Measurements from ENCODE around the gene PCDH9.

PCDH9 gene

DNA sequence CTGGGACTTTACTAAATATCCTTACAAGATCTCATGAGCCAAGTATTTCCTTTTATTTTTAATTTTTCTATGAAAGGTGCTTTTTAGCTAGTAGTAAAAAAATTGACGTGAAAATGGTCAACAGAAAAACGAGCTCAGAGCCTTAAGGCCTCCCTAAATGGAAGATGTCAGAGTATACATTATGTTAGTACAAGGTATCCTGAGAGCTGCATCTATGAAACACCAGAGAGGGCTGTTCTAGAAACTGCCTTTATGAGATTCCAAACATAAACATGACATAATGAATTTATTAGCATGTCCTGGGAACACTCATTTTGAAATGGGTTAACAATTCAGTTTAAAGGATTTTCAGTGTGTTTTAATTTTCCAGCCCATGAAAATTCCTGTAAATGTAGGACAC lies 146.6 kb downstream of the PCDH9 start:
- no peak for DNase-seq
- Mint-ChIP-seq H3K9me3 (no peaks in the 10 kb centered on the region), H3K27me3 (no peaks in the 10 kb centered on the region), H3K4me3 (no peak overlapping the region), H3K27ac (no peak overlapping the region), H3K4me1 (peaks cover 2% of the 10 kb centered on the region), H3K36me3 (ENCODE audit: low read depth) (no peaks in the 10 kb centered on the region)
- no peak for ATAC-seq

DNA sequence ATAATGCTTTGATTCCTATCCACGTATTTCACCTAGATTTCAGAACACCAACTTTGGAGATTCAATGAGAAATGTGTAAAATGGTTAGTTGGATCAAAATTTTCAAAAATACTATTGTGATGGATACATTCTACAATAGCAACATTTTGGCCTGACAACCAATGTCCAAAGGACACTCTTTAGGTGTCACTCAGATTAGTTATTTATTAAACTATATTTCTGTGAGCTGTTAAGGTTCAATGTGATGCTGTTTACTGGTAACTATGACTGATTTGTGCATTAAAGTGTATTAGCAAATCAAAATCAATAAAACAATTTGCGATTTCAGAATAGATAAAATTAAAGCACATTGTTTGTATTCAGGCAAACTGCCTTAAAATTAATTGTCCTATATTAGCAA lies 149.8 kb downstream of the PCDH9 start:
- DNase-seq, result no peak
- Mint-ChIP-seq H3K9me3 (no peaks in the 10 kb centered on the region), H3K36me3 (ENCODE audit: low read depth) (no peaks in the 10 kb centered on the region), H3K27me3 (no peaks in the 10 kb centered on the region), H3K4me1 (peaks cover 2% of the 10 kb centered on the region), H3K27ac (no peak overlapping the region), H3K4me3 (no peak overlapping the region)
- ATAC-seq, result no peak

DNA sequence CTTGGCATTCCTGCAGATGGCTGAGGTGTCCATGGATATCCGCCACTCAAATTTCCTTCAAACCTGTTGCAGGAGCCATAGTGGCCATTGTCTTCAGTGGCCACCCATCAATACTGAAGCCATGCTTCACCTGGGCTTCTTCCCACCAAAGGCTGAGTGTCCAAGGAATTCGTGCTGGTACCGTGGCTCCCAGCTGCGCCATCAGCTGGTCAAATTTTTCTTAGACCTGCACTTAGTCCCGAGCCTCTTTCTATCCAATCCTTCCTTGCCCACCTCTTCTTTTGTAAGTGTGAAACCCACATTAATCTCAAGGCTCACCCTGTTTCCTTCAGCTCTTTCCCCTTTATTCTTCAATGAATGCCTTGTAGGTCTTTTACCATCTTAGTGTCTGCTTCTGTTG lies 152.1 kb downstream of the PCDH9 start:
- no peak for ATAC-seq
- H3K4me3 Mint-ChIP-seq, result no peak overlapping the region
- H3K4me1 Mint-ChIP-seq, result peaks cover 2% of the 10 kb centered on the region
- no peaks in the 10 kb centered on the region for H3K27me3 Mint-ChIP-seq
- no peak for DNase-seq
- no peaks in the 10 kb centered on the region for H3K9me3 Mint-ChIP-seq
- H3K27ac Mint-ChIP-seq, result no peak overlapping the region
- H3K36me3 Mint-ChIP-seq (ENCODE audit: low read depth), result no peaks in the 10 kb centered on the region

DNA sequence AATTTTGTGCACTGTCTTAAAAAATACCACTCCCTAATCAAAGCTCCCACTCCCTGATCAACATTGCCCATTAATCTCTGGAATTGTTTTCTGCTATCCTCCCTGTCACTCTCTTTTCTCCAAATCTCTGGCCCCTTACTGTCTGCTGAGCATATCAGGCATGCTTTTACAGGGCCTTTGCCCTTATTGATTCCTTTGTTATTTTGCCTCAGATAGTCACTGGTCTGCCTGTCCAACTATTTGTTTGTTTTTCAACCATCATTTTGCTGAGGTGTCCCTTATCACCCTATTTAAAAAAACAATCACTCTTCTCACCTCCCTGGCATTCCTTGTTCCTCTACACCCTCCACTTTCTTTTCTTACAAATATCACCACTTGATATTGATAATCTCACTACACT lies 153.0 kb downstream of the PCDH9 start:
- ATAC-seq (no peak), DNase-seq (no peak)
- no peaks in the 10 kb centered on the region for H3K36me3 Mint-ChIP-seq (ENCODE audit: low read depth)
- H3K4me3 Mint-ChIP-seq, result no peak overlapping the region
- no peaks in the 10 kb centered on the region for H3K27me3 Mint-ChIP-seq
- no peak overlapping the region for H3K27ac Mint-ChIP-seq
- peaks cover 4% of the 10 kb centered on the region for H3K4me1 Mint-ChIP-seq
- H3K9me3 Mint-ChIP-seq, result no peaks in the 10 kb centered on the region

DNA sequence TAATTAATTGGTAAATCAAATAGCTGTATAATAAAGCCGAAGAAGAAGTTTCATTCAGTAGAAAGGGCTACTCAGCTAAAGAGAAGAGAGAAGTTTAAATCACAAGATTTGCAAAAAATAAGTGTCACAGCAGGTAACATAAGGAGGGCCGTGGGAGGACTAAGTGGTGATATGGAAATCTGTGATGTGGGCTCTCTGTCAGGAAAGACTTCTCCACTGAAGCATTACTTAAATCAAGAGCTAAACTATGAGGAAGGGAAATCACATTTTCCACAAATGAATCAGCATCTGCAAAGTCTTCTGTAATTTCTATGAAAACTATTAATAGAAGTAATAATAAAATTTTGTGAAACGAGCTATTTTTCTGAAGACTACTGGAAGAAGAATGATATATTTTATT lies 153.8 kb downstream of the PCDH9 start:
- DNase-seq (no peak), ATAC-seq (no peak)
- Mint-ChIP-seq H3K27me3 (no peaks in the 10 kb centered on the region), H3K9me3 (no peaks in the 10 kb centered on the region), H3K4me1 (peaks cover 6% of the 10 kb centered on the region), H3K36me3 (ENCODE audit: low read depth) (no peaks in the 10 kb centered on the region), H3K4me3 (no peak overlapping the region), H3K27ac (no peak overlapping the region)

DNA sequence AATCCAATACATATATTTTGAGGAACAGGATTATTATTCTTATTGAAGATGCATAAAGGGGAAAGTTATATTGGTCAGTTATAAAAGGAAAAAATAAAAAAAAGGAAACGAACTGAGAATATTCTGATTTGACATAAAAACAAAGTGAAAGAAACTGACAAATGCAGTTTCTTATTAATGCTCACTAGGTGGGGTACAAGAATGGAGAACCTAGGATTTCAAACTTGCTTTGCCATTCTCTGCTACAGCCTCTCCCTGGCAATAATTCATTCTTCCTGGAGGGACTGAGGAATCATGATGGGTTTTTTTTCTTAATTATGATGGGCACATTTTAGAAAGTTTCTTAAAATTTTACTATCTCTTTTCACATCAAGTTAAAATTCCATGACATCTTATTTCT lies 154.9 kb downstream of the PCDH9 start:
- DNase-seq, result no peak
- H3K27me3 Mint-ChIP-seq, result no peaks in the 10 kb centered on the region
- no peak overlapping the region for H3K4me3 Mint-ChIP-seq
- no peaks in the 10 kb centered on the region for H3K36me3 Mint-ChIP-seq (ENCODE audit: low read depth)
- H3K9me3 Mint-ChIP-seq, result no peaks in the 10 kb centered on the region
- H3K27ac Mint-ChIP-seq, result no peak overlapping the region
- ATAC-seq, result no peak
- H3K4me1 Mint-ChIP-seq, result peaks cover 6% of the 10 kb centered on the region

DNA sequence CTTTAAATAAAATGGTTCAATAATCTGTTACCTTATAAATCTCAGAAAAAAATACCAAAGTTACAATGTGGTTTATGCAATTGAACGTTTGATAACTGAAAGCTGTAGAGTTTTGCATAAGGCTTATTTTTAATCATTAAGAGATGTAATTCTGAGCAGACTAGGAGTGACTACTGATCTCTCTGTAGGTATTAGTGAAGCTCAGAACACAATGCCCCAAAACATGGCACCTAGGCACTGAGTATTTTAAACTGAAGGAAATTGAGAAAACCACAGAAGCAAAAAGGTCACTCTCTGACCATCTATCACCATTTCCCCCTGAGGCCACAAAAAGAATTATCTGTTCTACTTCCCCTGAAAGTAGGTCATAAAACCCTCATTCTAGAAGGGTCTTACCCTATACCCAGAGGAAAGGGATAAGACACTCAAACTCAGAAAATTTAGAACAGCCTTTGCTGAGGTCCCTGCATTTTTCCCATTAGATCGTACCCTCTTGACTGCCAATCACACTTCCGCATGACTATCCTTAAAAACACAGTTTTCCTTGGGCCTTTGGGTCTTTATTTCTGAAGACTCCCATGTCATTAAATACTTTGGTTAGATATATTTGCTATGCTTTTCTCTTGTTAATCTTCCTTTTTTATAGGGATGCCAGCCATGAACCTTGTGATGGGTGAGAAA lies 158.1 kb downstream of the PCDH9 start:
- DNase-seq, result no peak
- no peaks in the 10 kb centered on the region for H3K9me3 Mint-ChIP-seq
- H3K36me3 Mint-ChIP-seq (ENCODE audit: low read depth), result no peaks in the 10 kb centered on the region
- no peaks in the 10 kb centered on the region for H3K27me3 Mint-ChIP-seq
- no peak overlapping the region for H3K4me3 Mint-ChIP-seq
- no peak for ATAC-seq
- H3K27ac Mint-ChIP-seq, result no peak overlapping the region
- H3K4me1 Mint-ChIP-seq, result peaks cover 4% of the 10 kb centered on the region

DNA sequence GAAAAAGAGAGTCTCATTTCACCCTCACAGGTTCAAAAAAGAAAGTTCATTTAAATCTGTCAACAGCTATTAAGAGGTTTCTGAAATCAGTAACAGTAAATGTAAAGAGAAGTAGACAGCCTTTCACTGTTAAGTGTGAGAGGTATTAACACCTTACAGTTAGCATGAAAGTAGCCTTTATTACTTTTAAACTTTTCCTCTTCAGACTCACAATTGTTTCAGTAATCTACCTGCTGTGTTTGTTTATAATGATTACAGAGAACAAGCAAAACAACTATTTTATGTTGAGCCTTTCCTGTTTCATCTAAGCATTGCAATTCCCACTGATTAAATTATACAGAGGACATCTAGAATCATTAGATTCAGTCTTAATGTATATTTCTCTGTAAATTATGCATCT lies 159.8 kb downstream of the PCDH9 start:
- Mint-ChIP-seq H3K4me1 (peaks cover 4% of the 10 kb centered on the region), H3K36me3 (ENCODE audit: low read depth) (no peaks in the 10 kb centered on the region), H3K4me3 (no peak overlapping the region), H3K27ac (no peak overlapping the region), H3K9me3 (no peaks in the 10 kb centered on the region), H3K27me3 (no peaks in the 10 kb centered on the region)
- ATAC-seq (no peak), DNase-seq (no peak)

DNA sequence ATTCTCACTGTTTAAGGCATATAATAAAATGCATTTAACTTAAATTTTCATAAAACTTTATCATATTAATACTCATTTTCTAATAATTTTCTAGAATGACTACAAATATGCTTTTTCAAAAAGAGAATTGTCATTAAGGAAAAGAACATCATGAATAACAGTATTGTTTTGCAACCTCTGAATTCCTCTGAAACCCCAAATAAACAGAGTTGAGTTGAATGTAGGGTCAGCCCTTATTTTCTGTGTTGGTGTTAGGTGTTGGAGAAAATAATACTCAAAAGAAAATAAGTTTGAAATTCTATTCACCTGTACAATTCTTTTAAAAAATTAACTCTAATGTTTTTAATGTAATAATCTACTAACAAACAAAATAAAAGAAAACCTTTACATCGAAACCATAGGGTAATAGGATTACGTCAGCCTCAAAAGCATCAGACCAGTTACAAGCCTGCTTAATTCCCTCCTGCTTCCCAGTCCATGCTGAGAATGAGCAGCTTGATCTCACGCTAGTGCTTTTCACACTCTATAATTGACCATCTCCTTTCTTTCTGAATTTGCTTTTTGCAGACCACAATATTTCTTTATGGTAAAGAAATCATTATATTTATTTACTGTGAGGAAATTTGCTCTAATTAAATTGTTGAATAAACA lies 160.9 kb downstream of the PCDH9 start:
- Mint-ChIP-seq H3K36me3 (ENCODE audit: low read depth) (no peaks in the 10 kb centered on the region), H3K27me3 (no peaks in the 10 kb centered on the region), H3K9me3 (no peaks in the 10 kb centered on the region), H3K4me1 (peaks cover 4% of the 10 kb centered on the region), H3K4me3 (no peak overlapping the region), H3K27ac (no peak overlapping the region)
- ATAC-seq (no peak), DNase-seq (no peak)

DNA sequence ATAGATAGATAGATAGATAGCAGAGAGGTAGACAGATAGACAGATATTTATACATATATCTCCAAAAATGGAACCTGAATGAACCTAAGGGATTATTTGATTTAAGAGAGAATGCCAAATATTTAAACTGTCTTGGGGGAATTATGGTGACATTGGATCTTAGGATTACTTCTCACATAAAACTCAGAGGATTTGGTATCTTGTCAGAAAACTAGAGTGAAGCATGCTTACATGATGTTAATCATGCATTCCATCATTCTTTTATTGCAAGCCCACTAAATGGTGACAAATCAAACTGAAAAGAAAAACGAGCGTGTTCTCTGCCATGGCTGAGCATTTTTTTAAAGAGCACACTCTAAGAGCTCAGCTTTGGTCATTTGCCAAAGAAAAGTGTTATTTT lies 165.2 kb downstream of the PCDH9 start:
- no peaks in the 10 kb centered on the region for H3K36me3 Mint-ChIP-seq (ENCODE audit: low read depth)
- peaks cover 3% of the 10 kb centered on the region for H3K4me1 Mint-ChIP-seq
- H3K27ac Mint-ChIP-seq, result no peak overlapping the region
- DNase-seq (no peak), ATAC-seq (no peak)
- no peaks in the 10 kb centered on the region for H3K27me3 Mint-ChIP-seq
- H3K9me3 Mint-ChIP-seq, result no peaks in the 10 kb centered on the region
- no peak overlapping the region for H3K4me3 Mint-ChIP-seq

DNA sequence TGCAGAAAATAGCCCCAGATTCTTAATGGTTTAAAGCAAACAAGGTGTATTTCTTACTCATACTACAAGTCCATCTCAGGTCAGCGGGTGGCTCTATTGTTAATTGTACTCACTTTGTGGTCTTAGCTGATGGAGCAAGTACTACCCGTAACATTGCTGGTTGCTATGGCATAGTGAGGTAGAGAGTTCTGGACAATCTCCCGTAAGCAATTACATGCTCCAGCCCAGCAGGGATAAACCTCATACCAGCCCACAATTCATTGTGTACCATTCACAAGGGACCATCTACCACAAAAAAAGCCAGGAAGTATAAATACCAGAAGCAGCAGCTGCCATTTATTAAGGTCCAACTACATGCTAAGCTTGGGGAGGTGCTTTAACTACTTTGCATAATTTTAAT lies 167.1 kb downstream of the PCDH9 start:
- no peak for DNase-seq
- Mint-ChIP-seq H3K9me3 (no peaks in the 10 kb centered on the region), H3K27ac (no peak overlapping the region), H3K27me3 (no peaks in the 10 kb centered on the region), H3K36me3 (ENCODE audit: low read depth) (no peaks in the 10 kb centered on the region), H3K4me3 (no peak overlapping the region), H3K4me1 (peaks cover 3% of the 10 kb centered on the region)
- ATAC-seq, result no peak

DNA sequence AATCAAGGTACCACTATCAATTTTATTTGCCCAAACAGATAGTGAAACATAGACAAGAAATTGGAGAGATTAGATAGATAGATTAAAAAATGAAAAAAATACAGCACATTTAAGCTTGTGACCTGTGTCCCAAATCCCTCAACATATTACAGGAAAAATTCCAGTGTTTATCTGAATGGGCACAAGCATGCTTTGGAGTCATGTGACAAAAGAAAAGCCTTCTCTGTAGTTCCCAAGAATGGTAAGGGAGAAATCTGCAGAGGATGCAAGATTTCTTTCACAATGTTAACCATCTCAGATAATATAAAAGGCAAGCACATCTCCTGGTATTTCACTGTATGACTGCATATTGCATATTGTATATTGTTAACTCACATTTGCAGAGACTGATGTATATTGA lies 168.0 kb downstream of the PCDH9 start:
- Mint-ChIP-seq H3K4me1 (peaks cover 3% of the 10 kb centered on the region), H3K4me3 (no peak overlapping the region), H3K9me3 (no peaks in the 10 kb centered on the region), H3K27ac (no peak overlapping the region), H3K36me3 (ENCODE audit: low read depth) (no peaks in the 10 kb centered on the region), H3K27me3 (no peaks in the 10 kb centered on the region)
- DNase-seq (no peak), ATAC-seq (no peak)

DNA sequence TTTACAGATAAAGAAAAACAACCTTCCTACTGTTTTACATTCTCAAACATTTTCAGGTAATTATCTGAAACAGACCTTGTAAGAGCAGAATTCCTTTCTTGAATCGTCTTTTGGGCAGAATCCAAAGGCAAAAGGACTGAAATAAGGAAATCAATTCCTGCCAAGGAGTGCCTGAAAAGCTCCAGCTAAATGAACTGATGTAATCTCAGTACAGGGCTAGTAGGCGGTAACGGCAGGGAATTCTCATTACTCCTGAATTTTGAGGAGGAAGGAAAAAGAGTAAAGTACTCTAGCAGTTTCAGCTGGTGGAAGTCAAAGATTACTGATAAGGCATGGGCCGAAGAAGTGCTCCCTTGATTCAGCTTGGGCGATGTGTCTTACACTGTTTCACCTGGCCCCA lies 168.4 kb downstream of the PCDH9 start:
- no peak overlapping the region for H3K4me3 Mint-ChIP-seq
- H3K4me1 Mint-ChIP-seq, result peaks cover 3% of the 10 kb centered on the region
- no peaks in the 10 kb centered on the region for H3K36me3 Mint-ChIP-seq (ENCODE audit: low read depth)
- DNase-seq, result no peak
- no peaks in the 10 kb centered on the region for H3K27me3 Mint-ChIP-seq
- no peak for ATAC-seq
- H3K27ac Mint-ChIP-seq, result no peak overlapping the region
- no peaks in the 10 kb centered on the region for H3K9me3 Mint-ChIP-seq

DNA sequence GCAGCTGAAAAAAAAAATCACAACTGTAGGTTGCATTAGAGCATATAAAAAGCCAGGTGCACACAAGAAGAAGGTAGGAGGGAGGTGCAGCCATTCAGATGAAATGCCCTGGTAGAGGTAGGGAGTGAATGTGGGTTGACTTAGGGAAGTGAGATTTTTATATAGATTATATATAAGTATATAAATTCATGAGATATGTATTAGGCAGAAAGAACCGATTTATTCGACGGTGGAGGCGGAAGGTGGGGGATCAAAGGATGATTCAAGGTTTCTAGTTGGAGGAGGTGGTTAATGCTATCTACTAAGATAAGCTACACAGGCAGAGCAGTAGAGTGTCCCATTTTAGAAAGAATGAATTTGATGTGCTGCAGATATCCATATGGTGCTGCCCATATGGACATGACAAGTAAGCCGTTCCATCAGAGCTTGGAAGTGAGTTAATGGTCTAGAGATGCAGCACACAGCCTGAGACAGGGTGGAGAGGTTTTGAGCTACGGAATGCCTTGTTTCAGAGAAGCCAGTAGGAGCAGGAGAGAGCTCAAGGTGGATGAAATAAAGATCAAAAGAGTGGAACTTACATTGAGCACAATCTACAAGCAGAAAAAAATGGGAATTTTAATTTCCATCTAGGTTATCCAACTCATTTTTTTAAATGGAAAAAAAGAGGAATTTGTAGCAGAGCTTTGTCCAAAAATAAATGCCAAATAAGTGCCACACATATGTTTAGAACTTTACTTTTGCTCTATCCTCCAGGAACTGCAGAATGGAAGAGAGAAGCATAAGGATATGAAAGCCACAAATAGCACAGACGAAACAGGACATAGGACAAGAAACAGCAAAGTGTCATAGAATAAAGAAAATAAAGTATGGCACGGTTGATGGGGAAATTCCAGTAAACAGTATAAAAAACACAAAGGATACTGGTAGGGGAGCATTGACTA lies 177.3 kb downstream of the PCDH9 start:
- H3K9me3 Mint-ChIP-seq, result no peaks in the 10 kb centered on the region
- no peaks in the 10 kb centered on the region for H3K27me3 Mint-ChIP-seq
- peaks cover 5% of the 10 kb centered on the region for H3K4me1 Mint-ChIP-seq
- no peak overlapping the region for H3K4me3 Mint-ChIP-seq
- H3K27ac Mint-ChIP-seq, result no peak overlapping the region
- no peak for ATAC-seq
- no peaks in the 10 kb centered on the region for H3K36me3 Mint-ChIP-seq (ENCODE audit: low read depth)
- no peak for DNase-seq

DNA sequence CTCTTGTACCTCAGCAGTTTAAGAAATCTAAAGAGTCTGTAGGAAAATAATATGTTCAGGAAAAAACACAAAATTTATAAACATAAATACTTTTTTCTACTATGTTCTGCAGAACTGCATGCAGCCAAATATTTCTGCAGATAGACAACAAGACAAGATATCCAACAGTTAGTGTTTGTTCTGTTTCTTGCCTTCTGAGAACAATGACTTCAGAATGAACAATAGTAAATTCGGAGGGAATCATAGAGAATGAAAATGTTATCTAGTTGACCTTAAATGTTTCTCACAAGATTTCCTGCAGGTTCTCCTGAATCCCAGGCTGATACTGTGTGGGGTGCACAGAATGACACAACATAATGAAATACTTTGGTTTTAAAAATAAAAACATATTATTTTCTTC lies 180.4 kb downstream of the PCDH9 start:
- DNase-seq (no peak), ATAC-seq (no peak)
- Mint-ChIP-seq H3K27ac (no peak overlapping the region), H3K4me3 (no peak overlapping the region), H3K4me1 (peaks cover 5% of the 10 kb centered on the region), H3K36me3 (ENCODE audit: low read depth) (no peaks in the 10 kb centered on the region), H3K9me3 (no peaks in the 10 kb centered on the region), H3K27me3 (no peaks in the 10 kb centered on the region)

Measured in activated naive CD8-positive, alpha-beta T cell treated with anti-CD3 and anti-CD28 coated beads, Interleukin-2, amount 50 U/mL, for 24 hours (primary cell).